BE2C (cell line): Measurements from ENCODE around the gene ANK3.

Experiments used
- DNase-seq: peaks from one replicate; pipeline ENCODE4 v3.0.0-alpha.2; 2020
- H3K27me3 ChIP-seq: fragments of 250-450 bp; sonication (Bioruptor Pico); 2 replicates; pipeline ENCODE4 v1.5.1; 2020; ENCODE audit warnings: mild to moderate bottlenecking
- H3K36me3 ChIP-seq: fragments of 250-450 bp; sonication (Bioruptor Pico); 2 replicates; pipeline ENCODE4 v1.5.1; 2020; ENCODE audit warnings: mild to moderate bottlenecking
- H3K4me1 ChIP-seq: fragments of 250-450 bp; sonication (Bioruptor Pico); 2 replicates; pipeline ENCODE4 v1.5.1; 2020
- H3K4me3 ChIP-seq: 2 replicates; pipeline ENCODE4 v1.5.1; 2011; ENCODE audit warnings: low read depth, low read length
- H3K9me3 ChIP-seq: fragments of 250-450 bp; sonication (Bioruptor Pico); 2 replicates; pipeline ENCODE4 v1.5.1; 2020
- TF ChIP-seq, protein P1 (sequence below): IDR thresholded peaks from 2 replicates; pipeline ENCODE4 v1.5.1; 2012; ENCODE audit warnings: mild to moderate bottlenecking, low read depth, low read length

Gene ANK3

GRCh38 chr10:60410970-60411369 lies 21.3 kb upstream of the ANK3 start:
- H3K4me3 ChIP-seq = no peak overlapping the region
- no peaks in the 10 kb centered on the region for H3K9me3 ChIP-seq
- DNase-seq = no peak
- H3K4me1 ChIP-seq = no peaks in the 10 kb centered on the region
- TF ChIP-seq, protein P1, sequence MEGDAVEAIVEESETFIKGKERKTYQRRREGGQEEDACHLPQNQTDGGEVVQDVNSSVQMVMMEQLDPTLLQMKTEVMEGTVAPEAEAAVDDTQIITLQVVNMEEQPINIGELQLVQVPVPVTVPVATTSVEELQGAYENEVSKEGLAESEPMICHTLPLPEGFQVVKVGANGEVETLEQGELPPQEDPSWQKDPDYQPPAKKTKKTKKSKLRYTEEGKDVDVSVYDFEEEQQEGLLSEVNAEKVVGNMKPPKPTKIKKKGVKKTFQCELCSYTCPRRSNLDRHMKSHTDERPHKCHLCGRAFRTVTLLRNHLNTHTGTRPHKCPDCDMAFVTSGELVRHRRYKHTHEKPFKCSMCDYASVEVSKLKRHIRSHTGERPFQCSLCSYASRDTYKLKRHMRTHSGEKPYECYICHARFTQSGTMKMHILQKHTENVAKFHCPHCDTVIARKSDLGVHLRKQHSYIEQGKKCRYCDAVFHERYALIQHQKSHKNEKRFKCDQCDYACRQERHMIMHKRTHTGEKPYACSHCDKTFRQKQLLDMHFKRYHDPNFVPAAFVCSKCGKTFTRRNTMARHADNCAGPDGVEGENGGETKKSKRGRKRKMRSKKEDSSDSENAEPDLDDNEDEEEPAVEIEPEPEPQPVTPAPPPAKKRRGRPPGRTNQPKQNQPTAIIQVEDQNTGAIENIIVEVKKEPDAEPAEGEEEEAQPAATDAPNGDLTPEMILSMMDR = no peak
- H3K36me3 ChIP-seq = no peaks in the 10 kb centered on the region
- no peaks in the 10 kb centered on the region for H3K27me3 ChIP-seq

DNA sequence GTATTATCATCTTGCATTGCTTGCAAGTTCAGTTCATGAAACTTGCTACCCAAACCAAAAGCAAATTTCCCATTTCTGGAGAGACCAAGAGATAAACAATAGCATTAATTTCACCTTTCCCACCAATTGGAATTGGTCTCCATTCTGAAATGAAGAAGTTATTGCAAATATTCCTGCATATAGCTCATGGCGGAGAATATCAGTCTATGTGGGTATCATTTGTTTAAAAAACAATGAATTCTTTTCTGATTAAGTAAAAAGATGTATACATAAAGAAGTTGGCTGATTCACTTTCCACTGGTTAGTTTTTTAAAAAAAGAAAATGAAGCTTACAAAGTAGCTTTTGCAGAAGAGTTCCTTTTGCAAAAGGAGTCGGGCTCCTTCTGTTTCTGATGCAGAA lies 19.5 kb upstream of the ANK3 start:
- Histone ChIP-seq H3K4me3 (no peak overlapping the region), H3K27me3 (no peaks in the 10 kb centered on the region), H3K9me3 (no peaks in the 10 kb centered on the region), H3K4me1 (no peaks in the 10 kb centered on the region), H3K36me3 (no peaks in the 10 kb centered on the region)
- DNase-seq = no peak
- TF ChIP-seq, protein P1 = no peak

GRCh38 chr10:60406182-60406581 lies 16.5 kb upstream of the ANK3 start:
- no peaks in the 10 kb centered on the region for H3K27me3 ChIP-seq
- H3K9me3 ChIP-seq = no peaks in the 10 kb centered on the region
- H3K4me3 ChIP-seq = no peak overlapping the region
- no peaks in the 10 kb centered on the region for H3K36me3 ChIP-seq
- no peak for DNase-seq
- no peaks in the 10 kb centered on the region for H3K4me1 ChIP-seq
- TF ChIP-seq, protein P1 = no peak

GRCh38 chr10:60405172-60405571 lies 15.5 kb upstream of the ANK3 start:
- Histone ChIP-seq H3K9me3 (no peaks in the 10 kb centered on the region), H3K4me1 (no peaks in the 10 kb centered on the region), H3K4me3 (no peak overlapping the region), H3K27me3 (no peaks in the 10 kb centered on the region), H3K36me3 (no peaks in the 10 kb centered on the region)
- TF ChIP-seq, protein P1 = no peak
- DNase-seq = no peak

- TF ChIP-seq, protein P1 = no peak
- Histone ChIP-seq H3K27me3 (no peaks in the 10 kb centered on the region), H3K4me3 (no peak overlapping the region), H3K9me3 (no peaks in the 10 kb centered on the region), H3K4me1 (peaks cover 6% of the 10 kb centered on the region; the same call in 1 of the 2 replicates), H3K36me3 (no peaks in the 10 kb centered on the region)
- DNase-seq = no peak
Observed at GRCh38 chr10:60403168-60403873, 13.6 kb upstream of the ANK3 start.

DNA sequence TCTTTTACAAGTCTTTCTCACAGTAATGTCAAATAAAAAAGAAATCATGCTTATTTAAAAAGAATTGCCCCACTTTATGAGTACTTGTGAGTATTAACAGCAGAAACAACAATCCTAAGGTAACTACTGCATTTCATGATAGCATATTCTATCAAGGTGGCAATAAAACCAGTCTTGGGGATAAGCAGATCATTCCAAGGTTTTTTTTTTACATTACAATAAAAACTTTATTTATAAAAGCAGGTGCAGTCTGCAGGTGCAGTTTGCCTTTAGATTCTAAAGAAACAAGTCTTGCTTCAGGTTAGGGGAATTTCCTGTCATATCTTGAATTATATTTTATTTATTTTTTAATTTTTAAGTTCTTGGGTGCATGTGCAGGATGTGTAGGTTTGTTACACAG lies 10.7 kb upstream of the ANK3 start:
- TF ChIP-seq, protein P1 = no peak
- DNase-seq = no peak
- H3K4me3 ChIP-seq = no peak overlapping the region
- no peaks in the 10 kb centered on the region for H3K9me3 ChIP-seq
- no peaks in the 10 kb centered on the region for H3K36me3 ChIP-seq
- H3K27me3 ChIP-seq = no peaks in the 10 kb centered on the region
- H3K4me1 ChIP-seq = peaks cover 6% of the 10 kb centered on the region; the same call in 1 of the 2 replicates
